ENCODE data around the gene ZC2HC1C.
A peak's percentile ranks its signal among the peaks of the same experiment; 100 is the strongest.
"Not testable (repeated sequence)": the region's sequence is repeated elsewhere in the genome, so short reads cannot be mapped to it uniquely, and the experiment has no call there.

ZC2HC1C gene

DNA sequence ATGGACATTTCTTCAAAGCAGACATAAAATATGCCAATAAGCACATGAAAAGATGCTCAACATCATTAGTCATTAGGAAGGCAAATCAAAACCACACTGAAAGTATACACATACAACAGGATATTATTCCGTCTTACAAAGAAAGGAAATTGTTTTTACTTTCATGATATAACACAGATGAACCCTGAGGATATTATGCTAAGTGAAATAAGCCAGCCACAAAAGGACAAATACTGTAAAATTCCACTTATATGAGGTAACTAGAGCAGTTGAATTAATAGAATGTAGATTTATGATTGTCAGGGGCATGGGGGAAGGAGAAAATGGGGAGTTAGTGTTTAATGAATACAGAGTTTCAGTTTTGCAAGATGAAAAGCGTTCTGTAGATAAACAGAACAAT lies 9.8 kb upstream of the ZC2HC1C start:
- DNase-seq, result no peak

GRCh38 chr14:75060420-75060819 lies 9.0 kb upstream of the ZC2HC1C start:
- no peak for DNase-seq

DNA sequence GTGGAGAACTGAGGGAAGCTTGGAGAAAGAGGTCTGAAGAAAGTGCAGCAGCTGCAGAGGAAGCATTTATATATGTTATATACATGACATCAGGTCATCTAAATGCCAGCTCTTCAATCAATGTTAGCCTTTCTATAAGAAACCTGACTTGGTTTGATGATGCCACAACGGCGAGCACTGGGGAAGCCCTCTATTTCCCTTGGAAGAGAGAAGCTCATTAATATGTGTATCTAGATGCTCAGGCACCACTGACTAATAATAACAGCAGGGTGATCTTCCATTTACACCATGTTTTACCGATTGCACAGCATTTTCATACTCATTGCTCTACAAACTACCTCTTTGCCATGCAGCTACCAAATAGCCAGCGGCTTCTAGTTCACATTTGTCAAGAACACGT lies 6.4 kb upstream of the ZC2HC1C start:
- DNase-seq, result no peak

DNA sequence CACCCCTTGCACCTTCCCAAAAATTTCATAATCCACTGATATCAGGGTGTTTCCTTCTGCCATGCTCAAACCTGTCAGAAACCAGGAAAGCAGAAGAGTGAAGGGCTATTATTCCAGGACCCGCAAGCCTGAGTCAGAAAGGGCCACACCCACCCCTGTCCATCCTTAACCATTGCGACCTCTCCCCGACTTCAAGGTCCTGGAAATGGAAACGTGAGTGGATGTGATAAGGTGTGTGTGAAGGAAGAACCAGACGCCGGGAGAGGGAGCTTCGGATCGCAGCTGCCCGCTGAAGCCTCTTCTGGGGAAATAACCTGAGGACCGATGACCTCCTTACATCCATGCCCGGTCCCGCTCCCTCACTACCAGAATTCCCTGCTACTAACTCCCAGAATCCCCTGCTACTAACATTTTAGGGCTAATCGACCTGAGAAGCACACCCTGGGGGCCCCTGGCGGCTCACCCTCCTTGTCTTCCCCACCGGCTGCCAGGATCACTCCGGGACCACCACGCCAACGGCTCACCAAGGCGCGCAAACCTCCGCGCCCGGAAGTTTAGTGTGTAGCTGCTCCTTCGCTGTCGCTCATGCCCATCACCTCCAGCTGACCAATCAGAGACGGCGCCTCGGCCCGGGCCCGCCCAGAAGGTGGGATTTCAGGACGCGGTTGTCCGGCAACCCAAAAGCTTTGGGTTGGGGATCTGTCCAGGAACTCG lies 5.8 kb upstream of the ZC2HC1C start, which contains the start of gene ACYP1:
ACYP1 (minus strand) TSS at position 534 of the 714 bp plus-strand sequence; CDS start at position 63, 471 bp downstream.
- peak; percentile 87 to 92 for DNase-seq

DNA sequence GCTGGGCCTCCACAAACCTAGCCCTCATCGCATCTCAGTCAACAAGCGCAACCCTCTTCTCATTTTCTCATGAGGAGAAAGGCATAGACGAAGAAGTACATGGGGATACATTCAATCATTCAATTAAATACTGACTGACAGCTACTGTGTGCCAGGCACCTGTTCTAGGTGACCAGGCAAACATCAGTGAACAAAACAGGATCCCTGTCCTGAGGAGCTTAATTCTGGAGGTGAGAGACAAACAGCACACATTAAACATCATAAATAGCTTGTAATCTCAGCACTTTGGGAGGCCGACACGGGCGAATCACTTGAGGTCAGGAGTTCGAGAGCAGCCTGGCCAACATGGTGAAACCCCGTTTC lies 5.3 kb upstream of the ZC2HC1C start:
- no peak for DNase-seq

- no peak for DNase-seq
Measured at GRCh38 chr14:75066691-75067090, 2.8 kb upstream of the ZC2HC1C start.

DNA sequence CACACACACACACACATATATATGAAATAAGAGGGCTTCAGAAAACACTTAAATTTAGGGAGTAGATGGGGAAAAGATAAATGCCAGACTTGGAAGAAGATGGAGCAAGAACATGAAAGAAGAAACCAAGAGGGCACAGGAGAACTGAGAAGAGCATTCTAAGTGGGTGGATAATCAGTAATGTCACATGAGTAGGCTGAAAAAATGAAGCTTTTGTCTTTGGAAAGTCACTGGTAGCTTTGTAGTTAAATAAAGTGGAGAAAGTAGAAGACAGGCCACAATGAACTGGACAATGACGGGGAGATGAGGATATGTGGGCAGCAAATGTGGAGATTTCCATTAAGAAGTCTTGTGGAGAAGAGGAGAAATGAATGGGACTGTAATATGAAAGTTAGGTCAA lies 2.2 kb upstream of the ZC2HC1C start:
- no peak for DNase-seq

GRCh38 chr14:75067765-75068164 lies 1.7 kb upstream of the ZC2HC1C start:
- DNase-seq, result not testable (repeated sequence)

- DNase-seq, result peak in 1 of 2 experiments; percentile 36
Measured at GRCh38 chr14:75068294-75069120, 934 bp upstream of the ZC2HC1C start.

GRCh38 chr14:75069811-75070145 lies 337 bp downstream of the ZC2HC1C start:
- DNase-seq, result peak in 1 of 2 experiments; percentile 62

- no peak for DNase-seq
Measured at GRCh38 chr14:75070383-75070782, 942 bp downstream of the ZC2HC1C start.

GRCh38 chr14:75077794-75078193 lies 8.4 kb downstream of the ZC2HC1C start:
- DNase-seq, result no peak

DNA sequence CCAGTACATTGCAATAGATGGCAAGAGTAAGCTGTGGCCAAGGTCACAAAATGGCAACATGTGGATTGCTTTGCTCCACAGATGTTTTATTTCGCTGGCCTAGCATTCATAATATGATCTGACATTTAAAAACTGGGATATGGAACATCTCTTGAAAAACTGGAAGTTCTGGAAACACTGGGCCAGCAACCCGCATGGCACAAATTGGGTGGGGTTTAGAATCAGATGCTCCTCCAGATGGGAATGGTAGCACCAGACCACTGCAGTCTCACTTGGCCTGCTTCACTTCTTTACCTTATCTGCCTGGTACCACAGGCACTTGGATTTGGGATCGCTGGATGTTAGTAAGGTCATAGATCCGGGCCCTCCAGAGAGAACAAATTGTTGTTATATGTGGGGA lies 10.1 kb downstream of the ZC2HC1C start:
- no peak for DNase-seq

DNA sequence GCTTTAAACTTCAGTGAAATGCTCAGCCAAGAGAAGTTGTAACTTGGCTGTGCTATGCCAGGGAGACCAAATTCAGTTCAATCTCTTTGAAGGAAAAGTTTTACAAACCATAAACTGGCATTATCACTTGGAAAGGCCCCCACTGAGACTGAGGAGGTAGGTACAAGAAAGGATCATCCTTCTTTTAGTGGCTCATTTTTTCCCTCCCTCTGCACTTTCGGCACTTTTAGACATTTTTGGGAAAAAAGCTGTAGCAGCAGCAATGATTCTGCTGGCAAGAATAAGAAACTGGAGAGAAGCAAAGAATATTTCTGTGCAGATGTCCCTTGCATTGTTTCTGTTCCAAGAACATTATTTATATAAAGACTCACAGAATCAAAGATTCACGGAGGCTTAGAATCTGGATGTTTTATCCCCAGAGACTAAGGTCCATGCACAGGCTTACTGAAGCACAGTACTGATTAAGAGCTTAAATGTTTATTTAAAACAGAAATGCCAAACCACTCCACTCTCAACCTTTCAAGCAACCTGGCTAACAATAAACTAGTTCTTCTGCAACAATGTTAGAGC lies 12.3 kb downstream of the ZC2HC1C start:
- DNase-seq, result no peak

DNA sequence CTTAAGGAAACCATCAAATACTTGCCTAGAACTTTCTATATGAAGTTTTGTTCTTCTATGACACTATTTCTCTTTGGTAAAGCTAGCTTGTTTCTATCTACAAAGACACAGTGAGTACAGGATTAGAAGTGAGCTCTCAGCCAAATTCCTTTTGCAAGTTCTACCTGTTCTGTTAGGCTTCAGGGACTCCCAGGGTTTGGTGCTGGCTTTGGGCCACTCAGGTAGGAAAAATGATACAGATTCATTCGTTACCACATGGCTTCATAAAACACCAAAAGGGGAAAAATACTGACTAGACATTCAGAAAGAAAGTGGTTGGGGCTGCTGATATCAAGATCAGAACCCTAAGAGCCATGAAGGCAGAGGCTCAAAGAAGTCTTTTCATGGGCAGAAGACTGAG lies 13.8 kb downstream of the ZC2HC1C start:
- no peak for DNase-seq

DNA sequence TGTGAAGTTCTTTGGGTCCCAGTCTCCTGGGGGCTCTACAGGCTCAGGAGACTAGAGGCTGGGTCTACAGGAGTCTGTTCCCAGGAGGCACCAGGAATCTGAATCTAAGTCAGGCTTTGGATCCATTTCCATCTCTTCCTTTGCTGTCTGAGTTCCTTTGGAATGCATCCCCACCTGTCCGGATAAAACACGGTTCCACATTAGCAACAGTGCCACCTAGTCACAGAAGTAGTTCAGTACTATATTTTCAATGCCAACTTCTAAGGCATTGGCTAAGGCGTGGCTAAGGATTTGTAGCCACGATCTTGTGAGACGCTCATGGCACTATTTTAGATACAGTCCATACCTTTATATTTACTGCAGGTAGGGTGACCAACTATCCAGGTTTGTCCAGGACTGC lies 15.1 kb downstream of the ZC2HC1C start:
- DNase-seq, result peak in 1 of 2 experiments; percentile 38

GRCh38 chr14:75088153-75088552 lies 18.7 kb downstream of the ZC2HC1C start:
- DNase-seq, result no peak

DNA sequence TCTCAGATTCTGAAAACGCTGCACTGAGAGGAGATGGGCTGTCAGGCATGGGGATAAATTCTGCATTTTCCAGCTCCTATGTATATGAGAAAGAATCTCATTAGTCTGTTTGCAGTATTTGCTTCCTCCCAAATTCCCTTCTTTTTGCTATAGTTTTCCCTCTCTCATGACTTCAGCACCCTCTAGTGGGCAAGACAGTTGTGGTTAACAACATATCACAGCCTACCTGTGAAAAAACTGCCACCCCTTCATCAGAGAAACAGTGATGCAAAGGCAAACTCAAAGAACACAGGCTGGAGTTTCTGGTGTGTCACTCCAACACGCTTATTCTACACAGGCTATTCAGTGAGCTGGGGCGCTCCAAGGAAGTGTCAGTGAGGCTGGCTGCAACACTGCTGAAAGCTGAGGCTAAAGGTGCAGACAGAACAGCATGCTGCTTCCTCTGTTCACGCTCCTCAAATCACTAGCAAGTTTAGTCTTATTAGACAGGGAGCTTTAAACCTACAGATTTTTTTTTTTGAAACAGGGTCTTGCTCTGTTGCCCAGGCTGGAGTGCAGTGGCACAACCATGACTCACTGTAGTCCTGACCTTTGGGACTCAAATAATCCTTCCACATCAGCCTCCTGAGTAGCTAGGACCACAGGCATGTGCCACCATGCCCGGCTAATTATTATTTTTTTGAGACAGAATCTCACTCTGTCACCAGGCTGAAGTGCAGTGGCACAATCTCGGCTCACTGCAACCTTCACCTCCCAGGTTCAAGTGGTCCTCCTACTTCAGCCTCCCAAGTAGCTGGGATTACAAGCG lies 19.3 kb downstream of the ZC2HC1C start:
- peak; percentile 2 to 69 for DNase-seq

DNA sequence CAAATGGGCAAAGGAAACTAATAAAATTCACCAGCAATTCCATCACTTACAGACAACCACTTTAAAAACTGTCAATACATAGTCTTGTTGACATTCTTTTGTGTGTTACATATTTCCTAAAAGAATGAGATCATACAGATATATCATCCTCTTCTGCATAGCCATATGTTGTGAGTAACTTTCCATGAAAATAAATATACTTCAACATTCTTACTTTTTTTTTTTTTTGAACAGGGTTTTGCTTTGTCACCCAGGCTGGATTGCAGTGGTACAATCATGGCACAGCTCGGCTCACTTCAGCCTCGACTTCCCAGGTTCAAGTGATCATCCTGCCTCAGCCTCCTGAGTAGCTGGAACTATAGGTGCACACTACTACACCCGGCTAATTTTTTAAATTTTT lies 20.9 kb downstream of the ZC2HC1C start:
- no peak for DNase-seq

DNA sequence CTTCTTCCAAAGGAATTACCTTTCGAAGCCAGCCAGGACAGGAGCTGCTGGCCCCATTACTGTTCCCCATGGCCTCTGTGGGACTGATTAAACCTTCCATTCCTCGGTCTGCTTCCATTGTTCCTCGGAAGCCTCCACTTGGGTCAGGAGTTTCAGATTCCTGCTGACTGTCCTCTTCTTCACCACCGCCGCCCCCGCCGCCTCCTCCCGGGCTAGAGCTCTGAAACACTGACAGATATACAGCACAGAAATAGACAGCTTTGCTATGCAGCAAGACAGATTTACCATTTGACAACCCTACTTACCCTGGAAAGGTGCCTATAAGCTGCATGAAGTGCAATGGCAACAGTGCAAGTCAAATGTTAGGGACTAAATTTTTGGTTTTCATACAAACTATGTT lies 21.8 kb downstream of the ZC2HC1C start:
- no peak for DNase-seq

DNA sequence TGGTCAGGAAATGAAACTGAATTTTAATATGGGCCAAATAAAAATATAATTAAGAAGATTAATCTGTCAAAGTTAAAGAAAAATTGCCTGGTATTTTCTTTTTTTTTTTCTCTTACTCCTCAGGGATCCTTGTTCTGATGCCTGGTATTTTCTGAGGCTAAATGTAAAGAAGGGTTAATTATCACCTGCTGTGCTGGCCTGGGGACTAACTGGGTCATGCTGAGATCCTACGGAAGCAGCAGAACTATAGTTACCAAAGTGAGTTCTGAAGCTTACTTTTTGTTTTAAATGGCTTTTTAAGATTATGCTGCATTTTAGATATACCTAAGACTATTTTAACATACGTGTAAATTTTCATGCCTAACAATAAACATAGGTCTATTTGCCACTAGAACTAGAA lies 23.3 kb downstream of the ZC2HC1C start:
- DNase-seq, result no peak

DNA sequence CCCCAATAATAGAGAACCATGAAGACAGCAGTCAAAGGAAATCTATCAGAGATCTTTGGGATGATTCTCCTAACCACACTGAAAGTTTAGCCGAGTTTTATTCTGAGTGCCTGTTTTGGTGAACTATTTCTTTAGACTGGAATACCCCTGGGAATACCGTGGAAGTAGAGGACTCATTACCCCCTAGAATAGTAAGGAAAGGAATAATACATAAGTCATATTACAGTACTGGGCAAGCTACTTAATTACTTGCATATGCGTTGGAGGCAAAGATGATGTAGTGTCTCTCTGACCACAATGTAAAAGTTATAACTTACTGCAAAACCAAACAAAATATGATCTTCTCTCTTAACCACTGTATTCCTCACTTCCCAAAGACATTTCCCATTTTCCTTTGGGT lies 25.5 kb downstream of the ZC2HC1C start:
- DNase-seq, result no peak

- no peak for DNase-seq
Measured at GRCh38 chr14:75095690-75096089, 26.2 kb downstream of the ZC2HC1C start.

Measured in NCI-H526 (cell line).